Right ventricle myocardium superior (tissue), 1 donor: Measurements from ENCODE around the gene TULP4. TPM values are rescaled to one million over a fixed set of nuclear protein-coding genes. Genes with fewer than 3 reads are reported as not detected.
"Not testable (repeated sequence)": the region's sequence is repeated elsewhere in the genome, so short reads cannot be mapped to it uniquely, and the experiment has no call there.

ENCODE experiments used
- ATAC-seq: fragments of 200-7000 bp; cut with Tn5 transposase; one replicate; pipeline ENCODE4 v1.9.1; 2020; ENCODE audit warnings: mild to moderate bottlenecking; ENCODE audit not compliant: poor library complexity
- DNase-seq: peaks from one replicate; pipeline ENCODE4 v3.0.0-alpha.2; 2020
- intact Hi-C: fragments of 100-400 bp; cut with DNase I; formaldehyde crosslinking; loops from one replicate; pipeline ENCODE4 v1.11.2; 2022
- total RNA-seq: library from RNA; stranded (reverse); fragmentation: NEBNext Ultra II Directional; extraction: Animal tissue kit (Norgen Biotek cat#: 25700); gene quantifications from one replicate; pipeline ENCODE4 v1.2.1, GENCODE V29; 2021
- donor health status: DM: no; HTN: yes; CAD: no; lungs with severe emphysema.

Gene TULP4
- total RNA-seq, 1 donor from 2014 or later: 98.2 TPM

GRCh38 chr6:158374020-158374419, 61.8 kb downstream of the TULP4 start:
- ATAC-seq (no peak), DNase-seq (no peak)
- intact Hi-C loops: no loop called here

GRCh38 chr6:158376631-158377081, 64.4 kb downstream of the TULP4 start:
- ATAC-seq (no peak), DNase-seq (no peak)
- intact Hi-C loops: no loop called here

GRCh38 chr6:158377860-158378259, 65.6 kb downstream of the TULP4 start:
- ATAC-seq (no peak), DNase-seq (no peak)
- intact Hi-C loops: no loop called here

DNA sequence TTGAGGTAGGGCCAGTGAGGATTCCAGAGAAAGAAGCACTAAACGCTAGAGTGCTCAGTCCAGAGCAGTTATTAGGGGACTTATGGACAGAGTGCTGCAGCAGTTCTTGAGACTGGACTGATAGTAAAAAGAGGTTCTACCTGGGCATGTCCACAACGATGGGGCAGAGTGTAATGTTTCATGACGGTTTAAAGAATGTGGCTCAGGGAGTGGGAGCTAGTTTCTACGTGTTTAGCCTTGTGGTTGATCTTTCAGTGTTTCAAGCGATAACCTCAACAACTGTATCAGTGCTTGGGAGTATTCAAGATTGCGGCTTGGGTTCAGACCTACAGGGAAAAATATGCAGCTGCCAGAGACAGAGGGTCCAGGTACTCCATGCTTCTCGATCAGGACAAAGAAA, 67.1 kb downstream of the TULP4 start:
- intact Hi-C loops: no loop called here
- DNase-seq: no peak
- no peak for ATAC-seq

- intact Hi-C loops: no loop called here
- ATAC-seq (no peak), DNase-seq (no peak)
Measured at GRCh38 chr6:158381214-158381613, 68.9 kb downstream of the TULP4 start.

GRCh38 chr6:158382491-158382890, 70.2 kb downstream of the TULP4 start:
- no peak for DNase-seq
- ATAC-seq: no peak
- intact Hi-C loops: no loop called here

- ATAC-seq (no peak), DNase-seq (no peak)
- intact Hi-C loops: no loop called here
Measured at GRCh38 chr6:158383057-158383456, 70.8 kb downstream of the TULP4 start.

DNA sequence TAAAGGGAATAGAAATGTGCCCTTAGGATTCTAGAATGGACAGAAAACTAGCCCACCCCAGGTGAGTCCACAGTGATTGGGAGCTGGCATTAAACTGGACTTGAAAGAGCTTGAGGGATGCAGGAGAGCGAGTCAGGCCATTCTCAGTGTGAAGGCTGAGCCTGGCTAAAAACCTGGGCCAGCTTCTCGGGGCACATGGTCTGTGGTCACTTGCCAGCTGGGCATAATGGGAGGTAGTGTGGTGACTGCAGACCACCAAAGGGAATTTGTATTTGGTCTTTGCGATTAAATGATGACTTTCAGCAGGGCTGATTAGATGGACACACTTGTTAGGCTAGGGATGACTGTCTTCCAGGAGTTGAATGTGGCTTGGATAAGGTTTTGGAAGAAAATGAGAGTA, 71.3 kb downstream of the TULP4 start:
- no peak for DNase-seq
- no peak for ATAC-seq
- intact Hi-C loops: no loop called here

- DNase-seq (no peak), ATAC-seq (no peak)
- intact Hi-C loops: no loop called here
Measured at GRCh38 chr6:158384671-158385110, 72.4 kb downstream of the TULP4 start.

DNA sequence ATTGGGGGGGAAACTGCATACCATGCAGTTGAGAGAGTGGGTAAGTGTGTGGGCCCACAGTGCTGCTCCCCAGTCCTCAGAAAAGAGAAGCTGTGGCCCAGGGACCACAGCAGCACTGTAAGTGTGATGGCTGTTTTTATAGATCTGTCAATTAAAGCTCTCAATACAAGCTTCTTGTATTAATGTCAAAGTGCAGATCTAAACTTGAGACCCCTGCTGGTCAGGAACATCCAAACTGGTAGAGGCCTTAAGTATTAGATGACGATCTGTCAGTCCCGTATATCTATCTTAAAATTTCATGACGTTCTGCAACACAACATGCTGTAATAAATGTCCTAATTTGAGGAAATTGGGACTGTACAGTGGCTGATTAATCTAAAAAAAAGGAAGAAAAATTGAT, 74.8 kb downstream of the TULP4 start:
- DNase-seq (no peak), ATAC-seq (no peak)
- intact Hi-C loops: no loop called here

DNA sequence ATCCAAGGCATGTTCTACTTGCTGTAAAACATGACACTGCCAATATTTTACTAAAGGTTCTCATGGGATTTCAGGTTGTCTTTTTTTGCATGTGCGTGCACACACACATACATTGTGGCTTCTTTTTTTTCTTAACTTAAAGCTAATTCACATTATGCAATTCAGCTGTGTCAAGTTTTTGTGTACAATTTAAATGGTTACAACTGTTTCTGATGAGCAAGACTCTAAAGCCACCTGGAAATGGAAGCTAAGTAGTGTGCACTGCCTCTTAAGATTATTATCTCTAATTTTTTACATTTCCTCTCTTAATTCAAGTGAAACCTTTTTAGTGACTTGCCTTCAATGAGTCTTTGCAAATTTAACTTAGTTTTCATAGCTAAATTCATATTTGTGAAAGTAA, 75.3 kb downstream of the TULP4 start:
- intact Hi-C loops: no loop called here
- ATAC-seq (no peak), DNase-seq (no peak)

GRCh38 chr6:158388727-158389126, 76.5 kb downstream of the TULP4 start:
- no peak for DNase-seq
- intact Hi-C loops: no loop called here
- ATAC-seq: no peak

- intact Hi-C loops: no loop called here
- no peak for ATAC-seq
Measured at GRCh38 chr6:158389193-158389919, 77.1 kb downstream of the TULP4 start.

DNA sequence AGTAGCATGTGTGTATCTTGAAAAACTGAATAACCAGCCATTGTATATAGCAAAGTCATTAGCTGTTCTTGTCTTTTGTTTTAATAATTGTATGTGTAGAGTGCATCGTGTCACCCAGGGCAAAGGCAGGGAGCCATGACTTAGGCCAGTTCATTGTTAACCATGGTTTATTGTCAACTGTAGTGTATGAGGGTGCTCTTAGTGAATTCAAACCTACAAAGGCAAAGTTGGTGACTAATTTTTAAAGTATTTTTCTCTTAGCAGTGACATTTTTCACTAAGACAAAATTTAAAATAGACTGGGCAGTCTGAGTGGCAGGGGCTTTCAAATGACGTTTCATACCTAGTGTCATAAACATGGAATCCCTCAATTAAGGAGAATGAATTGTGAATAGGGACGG, 79.0 kb downstream of the TULP4 start:
- DNase-seq: no peak
- intact Hi-C loops: no loop called here
- ATAC-seq: no peak

More at GRCh38 chr6:158389193-158389919, 77.1 kb downstream of the TULP4 start:
- no peak for DNase-seq

GRCh38 chr6:158391977-158392376, 79.7 kb downstream of the TULP4 start:
- intact Hi-C loops: not testable (repeated sequence)

DNA sequence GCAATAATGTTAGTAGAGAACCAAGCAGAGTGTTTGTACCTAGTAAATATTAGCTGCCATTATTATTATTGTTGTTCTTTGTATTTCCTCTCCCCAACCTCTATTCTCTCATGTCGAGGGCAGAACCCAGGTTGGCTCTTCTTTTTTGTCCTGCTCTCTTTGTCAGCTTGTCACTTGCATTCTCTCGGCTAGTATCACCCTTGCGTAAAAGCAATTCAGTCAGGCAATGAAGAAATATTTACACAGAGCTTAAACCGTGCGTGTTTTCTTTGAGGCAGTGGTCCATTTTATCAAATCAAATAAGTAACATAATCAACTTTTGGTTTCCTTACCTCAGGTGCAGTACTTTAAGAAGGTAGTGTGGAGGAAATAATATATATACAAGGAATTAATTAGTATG, 83.9 kb downstream of the TULP4 start:
- intact Hi-C loops: no loop called here
- DNase-seq (no peak), ATAC-seq (no peak)

More at GRCh38 chr6:158391977-158392376, 79.7 kb downstream of the TULP4 start:
- not testable (repeated sequence) for DNase-seq, ATAC-seq

DNA sequence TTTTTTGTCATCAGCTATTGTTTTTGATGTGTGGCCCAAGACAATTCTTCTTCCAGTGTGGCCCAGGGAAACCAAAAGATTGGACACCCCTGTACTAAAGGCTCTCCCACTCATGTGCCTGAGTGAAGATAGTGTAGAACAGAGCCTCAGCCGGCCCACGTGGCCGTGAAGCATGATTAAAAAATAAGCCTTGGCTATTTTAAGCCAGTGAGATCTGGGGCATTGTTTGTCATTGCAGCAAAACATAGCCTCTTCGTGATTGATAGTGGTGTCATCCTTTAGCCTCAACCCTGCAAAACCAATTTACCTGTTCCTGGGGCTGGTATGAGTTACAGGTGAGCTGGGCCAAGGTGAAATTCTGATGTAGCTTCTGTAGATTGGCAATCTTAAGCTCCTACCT, 85.3 kb downstream of the TULP4 start:
- intact Hi-C loops: no loop called here
- DNase-seq (no peak), ATAC-seq (no peak)

DNA sequence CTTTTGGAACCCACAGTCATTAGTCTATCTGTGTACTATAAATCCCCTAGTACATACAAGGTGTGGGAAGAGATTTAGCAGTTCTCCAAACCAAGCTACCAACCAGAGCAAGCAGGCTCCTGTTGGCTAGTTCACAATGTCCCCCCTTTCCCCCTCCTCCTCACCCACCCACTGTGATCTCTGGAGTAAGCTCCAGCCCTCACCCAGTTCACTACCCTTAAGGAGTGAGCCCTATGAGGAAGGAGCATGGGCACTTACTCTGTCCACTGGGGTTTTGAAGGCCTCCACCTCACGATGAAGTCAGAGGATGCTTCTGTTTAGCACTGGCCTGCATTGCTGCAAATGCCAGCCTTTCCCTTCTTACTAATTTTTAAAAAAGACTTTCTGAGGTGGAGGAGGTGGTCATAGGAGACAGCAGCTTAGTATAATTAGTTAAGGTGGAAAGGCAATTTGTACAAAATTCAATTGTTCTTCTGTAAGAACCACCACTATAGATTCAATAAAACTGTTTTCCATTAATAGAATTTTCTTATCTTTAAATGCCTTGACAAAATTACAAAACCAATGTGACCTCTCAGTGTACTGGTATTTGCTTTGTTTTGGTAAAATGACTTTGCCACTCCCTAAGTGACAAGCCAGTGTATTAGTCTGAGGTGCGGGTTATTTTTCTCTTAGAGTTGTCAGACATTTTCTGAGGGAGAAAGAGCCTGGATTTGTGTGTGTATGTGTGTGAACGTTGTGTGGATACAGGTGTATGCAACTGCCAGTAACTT, 86.2 kb downstream of the TULP4 start:
- intact Hi-C loops: no loop called here
- no peak for DNase-seq
- no peak for ATAC-seq

- DNase-seq: no peak
- ATAC-seq: no peak
- intact Hi-C loops: no loop called here
Measured at GRCh38 chr6:158399040-158399700, 86.9 kb downstream of the TULP4 start.

- DNase-seq (no peak), ATAC-seq (no peak)
- intact Hi-C loops: no loop called here
Measured at GRCh38 chr6:158402184-158402583, 89.9 kb downstream of the TULP4 start.
